Transverse colon (tissue), 4 donors: ENCODE data around the gene CDKAL1.

Experiments
- CTCF ChIP-seq, 5 experiments: fragments of 200-600 bp in 3 of 5; fragments of 450-650 bp in 2 of 5; sonication (generic) in 3 of 5; IDR thresholded peaks; 1 replicate in 2 of 5; 2 replicates in 3 of 5; pipeline ENCODE4 v1.5.1; 2016 to 2017; ENCODE audit warnings: antibody characterized with exemption in 5 of 5, inconsistent platforms in 3 of 5, mild to moderate bottlenecking in 2 of 5, moderate library complexity in 1 of 5
- POLR2A ChIP-seq: fragments of 450-650 bp; IDR thresholded peaks from one replicate; pipeline ENCODE4 v1.6.1; 2016; ENCODE audit warnings: antibody characterized with exemption, mild to moderate bottlenecking, moderate library complexity
- POLR2AphosphoS5 ChIP-seq, 3 donors: sonication (generic); formaldehyde crosslinking; IDR thresholded peaks; one replicate each; pipeline ENCODE4 v1.6.1; 2016; ENCODE audit warnings: antibody characterized with exemption in 3 of 3

DNA sequence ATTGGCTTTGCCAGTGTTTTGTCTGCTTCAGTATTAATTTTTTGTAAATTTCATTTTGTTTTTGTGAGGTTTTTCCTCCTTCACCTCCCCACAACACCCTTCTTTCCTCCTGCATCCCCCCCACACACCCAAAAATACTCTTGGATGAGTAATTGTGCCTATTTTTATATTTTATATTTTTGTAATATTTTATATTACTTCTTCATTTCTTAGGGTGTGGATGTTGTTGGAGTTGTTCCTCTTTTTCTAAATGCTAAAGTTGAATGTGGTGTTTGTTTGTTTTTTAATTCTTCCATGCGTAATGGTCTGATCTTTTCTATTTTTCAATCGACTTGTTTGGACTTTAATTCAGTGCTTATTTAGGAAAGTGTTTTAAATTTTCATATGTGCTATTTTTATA is 638.8 kb downstream of the CDKAL1 start:
- TF ChIP-seq CTCF (IDR thresholded peaks at IDR 0.05) (no peak), POLR2AphosphoS5 (IDR thresholded peaks at IDR 0.05) (no peak), POLR2A (no peak)
